HL-60 (cell line): ENCODE data around the gene ISG20L2.

Experiments
- CTCF ChIP-seq: IDR thresholded peaks from one replicate; pipeline ENCODE4 v1.5.1; 2011; ENCODE audit warnings: low read length, control low read depth, inconsistent platforms; ENCODE audit not compliant: insufficient read depth
- GABPA ChIP-seq: IDR thresholded peaks from 2 replicates; pipeline ENCODE4 v1.6.1; 2012; ENCODE audit warnings: low read depth
- POLR2AphosphoS5 ChIP-seq: IDR thresholded peaks from 2 replicates; pipeline ENCODE4 v1.6.1; 2012; ENCODE audit warnings: low read depth
- REST ChIP-seq: IDR thresholded peaks from 2 replicates; pipeline ENCODE4 v1.6.1; 2012; ENCODE audit warnings: low read depth; ENCODE audit not compliant: insufficient replicate concordance
- SPI1 ChIP-seq: IDR thresholded peaks from 2 replicates; pipeline ENCODE4 v1.6.1; 2012; ENCODE audit warnings: low read depth, mild to moderate bottlenecking, borderline replicate concordance

DNA sequence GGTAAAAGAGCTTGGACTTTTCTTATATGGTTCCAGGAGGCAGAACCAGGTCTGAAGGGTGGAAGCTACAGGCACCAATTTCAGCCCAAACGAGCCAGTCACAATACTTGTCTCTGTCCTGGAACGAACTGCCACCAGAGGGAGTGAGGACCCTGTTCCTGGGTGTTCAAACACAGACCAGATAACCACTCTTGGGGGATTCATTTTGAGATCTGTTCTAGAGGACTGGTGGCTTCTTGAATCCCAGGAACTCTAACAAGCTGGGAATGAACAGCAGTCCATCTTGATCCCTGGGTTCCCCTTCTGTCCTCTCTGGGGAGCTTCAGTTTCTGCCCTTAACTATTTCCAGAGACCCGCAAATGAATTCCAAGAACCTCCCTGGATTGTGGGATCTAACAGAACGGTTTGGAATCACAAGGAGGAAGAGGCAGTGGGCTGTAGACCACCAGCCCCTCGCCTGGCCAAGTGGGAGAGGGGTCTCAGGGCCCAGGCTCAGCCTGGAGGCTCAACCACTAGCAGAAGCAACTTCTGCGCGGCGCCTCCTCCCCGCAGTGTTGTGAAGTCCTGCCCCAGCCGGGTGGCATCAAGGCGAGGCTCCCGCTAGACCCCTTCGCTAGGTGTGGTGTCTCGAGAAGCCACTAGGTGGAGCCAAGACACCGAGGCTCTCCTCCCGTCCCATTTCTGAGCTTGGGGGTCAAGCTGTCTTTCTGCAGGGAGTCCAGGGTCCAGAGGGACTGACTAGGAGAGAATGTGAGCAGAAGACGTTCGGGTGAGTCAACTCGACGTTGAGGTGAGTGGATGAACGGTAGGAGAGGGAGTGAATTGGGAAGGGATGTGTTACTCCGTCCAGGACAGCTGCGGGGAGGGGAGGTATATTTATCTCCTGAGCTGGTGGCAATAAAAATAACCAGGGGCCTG is 39.3 kb downstream of the ISG20L2 start:
- peak; percentile 89 for TF ChIP-seq CTCF
- TF ChIP-seq REST = no peak
- no peak for TF ChIP-seq POLR2AphosphoS5
- no peak for TF ChIP-seq SPI1
- no peak for TF ChIP-seq GABPA
